ENCODE measurements around the gene SMG5.

DNA sequence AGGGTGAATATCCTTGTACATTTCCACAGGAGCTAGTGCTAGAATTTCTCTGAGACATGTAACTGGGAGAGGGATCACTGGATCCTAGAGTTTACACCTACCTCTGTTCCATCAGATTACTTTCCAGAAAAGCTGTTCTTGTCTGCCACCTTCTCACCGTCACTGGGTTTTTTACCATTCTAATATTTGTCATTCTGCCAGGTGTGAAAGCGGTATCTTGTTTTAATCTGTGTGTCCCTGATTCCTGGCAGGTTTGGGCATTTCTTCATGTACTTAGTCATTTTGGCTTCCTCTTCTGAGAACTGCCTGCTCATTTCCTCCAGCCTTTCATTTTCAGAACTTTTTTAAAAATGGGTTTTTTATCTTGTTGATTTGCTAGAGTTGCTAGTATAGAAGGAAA lies 64.8 kb downstream of the SMG5 start:
- TF ChIP-seq CTCF (IDR thresholded peaks at IDR 0.05; ENCODE audit: insufficient read depth, low read length, poor library complexity, severe bottlenecking) (no peak), EZH2phosphoT487 (conservative IDR thresholded peaks at IDR 0.05; ENCODE audit: low read length) (no peak)

Measured in SU-DHL-6 (cell line).